Hepatocyte (in vitro differentiated cells): ENCODE data around the gene C8G.

ENCODE experiments used
- CTCF ChIP-seq: fragments of 200-600 bp; sonication (generic); IDR thresholded peaks from 2 replicates; pipeline ENCODE4 v1.5.1; 2016; ENCODE audit warnings: antibody characterized with exemption, mild to moderate bottlenecking; ENCODE audit not compliant: poor library complexity
- EZH2 ChIP-seq: fragments of 200-600 bp; sonication (generic); IDR thresholded peaks from 2 replicates; pipeline ENCODE4 v1.6.1; 2016; ENCODE audit warnings: antibody characterized with exemption, mild to moderate bottlenecking, borderline replicate concordance

GRCh38 chr9:136952321-136952850 is 7.3 kb downstream of the C8G start:
- TF ChIP-seq CTCF (no peak), EZH2 (no peak)
